Endothelial cell of umbilical vein (primary cell): ENCODE measurements around the gene SDHB. TPM values are rescaled to one million over a fixed set of nuclear protein-coding genes. Genes with fewer than 3 reads are reported as not detected.

Experiments
- BruUV-seq: library from RNA; stranded (reverse); fragments of 400-500 nt; replicated peaks from 2 replicates; lab custom pipeline; 2021; lab: Mats Ljungman, UMichigan
- CTCF ChIA-PET: fragments of 300-600, 350-600 bp; sonication (Branson Sonifier 250); formaldehyde crosslinking; loops from one replicate; lab custom pipeline; 2021; ENCODE audit warnings: antibody characterized with exemption, inconsistent platforms; lab: Charles Lee
- POLR2A ChIA-PET: fragments of 300-600, 350-600 bp; sonication (Branson Sonifier 250); formaldehyde crosslinking; loops from one replicate; lab custom pipeline; 2021; ENCODE audit warnings: antibody characterized with exemption, inconsistent platforms; lab: Charles Lee
- DNase-seq: peaks from one replicate; pipeline ENCODE4 v3.0.0-alpha.2; 2011; ENCODE audit warnings: low read depth, low spot score
- FAIRE-seq: peaks from 2 replicates; lab custom pipeline; 2011; peaks lifted over from hg19 to GRCh38; lab: Jason Lieb, UNC
- H2AFZ ChIP-seq: 2 replicates; pipeline ENCODE4 v1.6.0; 2012; ENCODE audit warnings: low read depth, low read length, control low read depth, inconsistent platforms
- H3K27ac ChIP-seq: 2 replicates; pipeline ENCODE4 v1.5.1; 2011; ENCODE audit warnings: low read depth, mild to moderate bottlenecking, control low read depth, low read length, moderate library complexity; ENCODE audit not compliant: insufficient read depth
- H3K27me3 ChIP-seq, 2 experiments: 2 replicates each; pipeline versions ENCODE4 v1.6.0 to v1.6.1; 2011; ENCODE audit warnings: low read length in 2 of 2, mixed read lengths in 1 of 2; ENCODE audit not compliant: control insufficient read depth in 2 of 2, insufficient read depth in 2 of 2
- H3K36me3 ChIP-seq, 2 experiments: 2 replicates in 1 of 2; 3 replicates in 1 of 2; pipeline ENCODE4 v1.5.1; 2011; ENCODE audit warnings: low read length in 2 of 2, mild to moderate bottlenecking in 1 of 2, moderate library complexity in 1 of 2; ENCODE audit not compliant: control insufficient read depth in 2 of 2, insufficient read depth in 2 of 2; ENCODE audit errors: extremely low read depth in 1 of 2
- H3K4me1 ChIP-seq: 3 replicates; pipeline ENCODE4 v1.5.1; 2011; ENCODE audit warnings: mild to moderate bottlenecking, low read length; ENCODE audit not compliant: control insufficient read depth, insufficient read depth; ENCODE audit errors: extremely low read depth
- H3K4me2 ChIP-seq: 2 replicates; pipeline ENCODE4 v1.6.1; 2011; ENCODE audit warnings: low read length, control low read depth, mixed read lengths; ENCODE audit not compliant: insufficient read depth
- H3K4me3 ChIP-seq, 3 experiments: fragments of 200-600 bp in 1 of 3; sonication (generic), shearing (Covaris generic) in 1 of 3; replicated peaks in 1 of 3; 2 replicates each; pipeline ENCODE4 v1.5.1; 2011 to 2016; ENCODE audit warnings: control low read depth in 3 of 3, low read length in 3 of 3, mild to moderate bottlenecking in 2 of 3, inconsistent platforms in 1 of 3, low read depth in 1 of 3, moderate library complexity in 1 of 3; ENCODE audit not compliant: insufficient read depth in 1 of 3
- H3K79me2 ChIP-seq: 2 replicates; pipeline ENCODE4 v1.6.0; 2012; ENCODE audit warnings: low read length, inconsistent platforms; ENCODE audit not compliant: control insufficient read depth, insufficient read depth
- H3K9ac ChIP-seq: replicated peaks from 2 replicates; pipeline ENCODE3; 2011; ENCODE audit warnings: low read length, control low read depth; ENCODE audit not compliant: insufficient read depth; ENCODE audit errors: extremely low read depth
- H3K9me1 ChIP-seq: replicated peaks from 3 replicates; pipeline ENCODE4 v1.6.0; 2011; ENCODE audit warnings: mild to moderate bottlenecking, low read length; ENCODE audit not compliant: control insufficient read depth, insufficient read depth; ENCODE audit errors: extremely low read depth
- H3K9me3 ChIP-seq: replicated peaks from 2 replicates; pipeline ENCODE4 v1.5.1; 2012; ENCODE audit warnings: low read length, inconsistent platforms; ENCODE audit not compliant: control insufficient read depth, insufficient read depth
- H4K20me1 ChIP-seq: replicated peaks from 2 replicates; pipeline ENCODE3; 2011; ENCODE audit warnings: mild to moderate bottlenecking, low read length; ENCODE audit not compliant: control insufficient read depth, insufficient read depth; ENCODE audit errors: extremely low read depth
- EZH2 ChIP-seq: IDR thresholded peaks from 2 replicates; pipeline ENCODE4 v1.6.1; 2012; ENCODE audit warnings: borderline replicate concordance, low read depth, mild to moderate bottlenecking, moderate library complexity, low read length, inconsistent platforms; ENCODE audit not compliant: severe bottlenecking
- FOS ChIP-seq: IDR thresholded peaks from 2 replicates; pipeline ENCODE4 v1.6.1; 2011; ENCODE audit warnings: mild to moderate bottlenecking, low read length, moderate library complexity, borderline replicate concordance; ENCODE audit not compliant: insufficient read depth
- GATA2 ChIP-seq: IDR thresholded peaks from 2 replicates; pipeline ENCODE4 v1.7.0; 2011; ENCODE audit warnings: low read depth, mild to moderate bottlenecking, moderate library complexity, mixed read lengths, low read length; ENCODE audit not compliant: insufficient read length, insufficient read depth
- JUN ChIP-seq: IDR thresholded peaks from 2 replicates; pipeline ENCODE4 v1.6.1; 2011; ENCODE audit warnings: borderline replicate concordance, low read depth; ENCODE audit not compliant: insufficient read length, insufficient read depth
- MYC ChIP-seq: IDR thresholded peaks from one replicate; pipeline ENCODE4 v1.6.1; 2011; ENCODE audit warnings: mild to moderate bottlenecking, low read depth, low read length
- POLR2A ChIP-seq: IDR thresholded peaks from 2 replicates; pipeline ENCODE4 v1.6.1; 2012; ENCODE audit warnings: low read depth, mild to moderate bottlenecking, control low read depth, low read length
- POLR2AphosphoS5 ChIP-seq: IDR thresholded peaks from 2 replicates; pipeline ENCODE4 v1.6.1; 2012; ENCODE audit warnings: low read depth, mild to moderate bottlenecking, control low read depth, low read length, moderate library complexity; ENCODE audit not compliant: insufficient read depth
- dilution Hi-C: fragments of 300-500 bp; cut with MboI; formaldehyde crosslinking; loops from one replicate; pipeline ENCODE4 v1.15.0; 2019; ENCODE audit warnings: low sequenced_read_pairs; ENCODE audit not compliant: extremely low pct_ligation_motif_present
- intact Hi-C: fragments of 100-400 bp; cut with micrococcal nuclease; formaldehyde crosslinking; loops from one replicate; pipeline ENCODE4 v1.10.0; 2022
- polyA plus RNA-seq, 4 experiments: library from polyadenylated mRNA; depleted of rRNA in 3 of 4; stranded (reverse) in 3 of 4; unstranded in 1 of 4; fragments of >200 nt; gene quantifications; 2 replicates each; pipeline versions ENCODE4 v1.2.1 to v1.2.3, GENCODE V29; 2011 to 2012; ENCODE audit warnings: missing spikeins in 1 of 4
- total RNA-seq: library from RNA; stranded (reverse); gene quantifications from 2 replicates; pipeline ENCODE4 v1.2.3, GENCODE V29; 2021
- TF ChIP-seq, protein P1 (sequence below), 2 donors: IDR thresholded peaks; 1 replicate in 1 of 2; 2 replicates in 1 of 2; pipeline ENCODE4 v1.5.1; 2011; ENCODE audit warnings: low read length in 2 of 2, mild to moderate bottlenecking in 2 of 2, moderate library complexity in 2 of 2, control low read depth in 1 of 2, inconsistent platforms in 1 of 2, low read depth in 1 of 2; ENCODE audit not compliant: insufficient read depth in 1 of 2; ENCODE audit errors: extremely low read depth in 1 of 2
- TF ChIP-seq, protein P2 (sequence below): IDR thresholded peaks from 2 replicates; pipeline ENCODE4 v1.6.1; 2011; ENCODE audit not compliant: insufficient read depth, insufficient read length

Gene SDHB
- total and polyA plus RNA-seq, 2 donors (not counting 3 experiments of a cell fraction or from before 2014, with no cell fraction given), result 96.2 to 98.1 TPM

DNA sequence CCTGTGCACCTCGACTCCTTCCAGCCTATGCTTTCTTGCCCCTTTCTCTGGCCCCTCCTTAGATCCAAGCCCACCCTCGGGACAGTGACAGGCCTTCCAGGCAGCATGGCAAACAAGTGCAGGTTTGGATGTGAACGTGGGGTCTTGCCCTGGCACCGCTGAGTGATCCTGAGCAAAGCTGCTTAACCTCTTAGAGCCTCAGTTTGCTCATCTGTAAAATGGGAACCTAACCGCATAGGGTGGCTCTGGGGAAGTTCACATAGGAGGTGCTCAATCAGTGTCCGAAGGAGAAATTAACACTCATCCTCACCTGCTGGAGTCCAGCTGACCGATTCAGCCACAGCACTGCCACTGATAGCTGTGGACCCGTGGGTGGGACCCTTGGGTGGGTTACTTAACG lies 80.6 kb downstream of the SDHB start:
- intact Hi-C loops, result no loop called here
- ChIA-PET POLR2A (no interaction called here), CTCF (no interaction called here)
- Histone ChIP-seq H3K9me1 (no peaks in the 10 kb centered on the region), H4K20me1 (no peaks in the 10 kb centered on the region), H3K27me3 (no peaks in the 10 kb centered on the region), H3K9me3 (no peaks in the 10 kb centered on the region), H3K4me2 (no peak overlapping the region), H3K4me3 (no peak overlapping the region), H3K9ac (no peak overlapping the region), H3K79me2 (no peaks in the 10 kb centered on the region), H3K27ac (no peak overlapping the region), H3K36me3 (peaks cover 0 to 25% of the 10 kb centered on the region in 2 experiments), H3K4me1 (no peaks in the 10 kb centered on the region), H2AFZ (no peak overlapping the region)
- TF ChIP-seq FOS (no peak), JUN (no peak), MYC (no peak), POLR2A (no peak)
- no TSS peak for BruUV-seq
- DNase-seq (no peak), FAIRE-seq (no peak)
- dilution Hi-C loops, result no loop called here

DNA sequence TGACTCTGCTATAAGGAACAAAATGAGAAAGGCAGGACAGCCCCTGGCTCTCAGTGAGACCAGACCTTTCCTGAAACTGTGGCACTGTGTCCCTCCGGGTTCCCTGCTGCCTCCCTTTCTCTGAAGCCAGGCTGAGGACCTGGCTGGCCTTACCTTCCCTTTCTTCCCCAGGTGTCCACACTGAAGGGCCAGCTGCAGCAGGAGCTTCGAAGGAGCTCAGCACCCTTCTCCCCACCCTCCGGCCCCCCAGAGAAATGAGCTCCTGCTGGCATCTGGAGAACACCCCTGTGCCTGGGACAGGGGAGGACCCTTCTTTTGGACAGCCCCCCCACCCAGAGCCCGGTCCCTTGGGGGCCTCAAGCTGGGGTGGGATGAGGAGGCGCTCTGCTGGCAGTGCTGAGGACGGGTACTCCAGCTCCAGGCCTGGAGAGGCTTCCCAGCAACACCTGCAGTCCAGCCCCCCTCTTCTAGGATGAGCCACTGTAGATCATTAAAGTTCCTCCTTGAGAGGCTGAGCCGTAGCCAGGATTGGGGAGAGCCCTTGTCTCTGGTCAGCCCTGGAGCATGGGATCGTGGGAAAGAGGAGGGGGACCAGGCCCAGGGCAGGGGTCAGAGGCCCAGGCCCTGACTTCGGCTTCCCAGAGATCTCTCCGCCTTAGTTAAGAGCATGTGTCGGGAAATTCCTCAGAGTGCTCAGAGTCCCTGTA lies 81.5 kb downstream of the SDHB start:
- no peaks in the 10 kb centered on the region for H3K9me3 ChIP-seq
- H3K27ac ChIP-seq, result no peak overlapping the region
- ChIA-PET CTCF (interaction anchor here (0.6 to 1.1 kb wide), 2 partner anchors 12 kb away, joined by 3 to 4 read pairs; no protein-coding TSS in a partner anchor), POLR2A (no interaction called here)
- dilution Hi-C loops (no loop called here), intact Hi-C loops (no loop called here)
- H2AFZ ChIP-seq, result no peak overlapping the region
- H3K9ac ChIP-seq, result no peak overlapping the region
- H3K4me2 ChIP-seq, result no peak overlapping the region
- no peaks in the 10 kb centered on the region for H3K9me1 ChIP-seq
- peaks cover 5% of the 10 kb centered on the region for H3K4me1 ChIP-seq
- no peaks in the 10 kb centered on the region for H3K27me3 ChIP-seq
- FAIRE-seq, result no peak
- H3K79me2 ChIP-seq, result no peaks in the 10 kb centered on the region
- TSS peak; percentile 88 for BruUV-seq
- no peak for DNase-seq
- peaks cover 0 to 21% of the 10 kb centered on the region in 2 experiments for H3K36me3 ChIP-seq
- H4K20me1 ChIP-seq, result no peaks in the 10 kb centered on the region
- no peak overlapping the region for H3K4me3 ChIP-seq
- no peak for TF ChIP-seq JUN
- TF ChIP-seq MYC, result no peak
- TF ChIP-seq, protein P1, sequence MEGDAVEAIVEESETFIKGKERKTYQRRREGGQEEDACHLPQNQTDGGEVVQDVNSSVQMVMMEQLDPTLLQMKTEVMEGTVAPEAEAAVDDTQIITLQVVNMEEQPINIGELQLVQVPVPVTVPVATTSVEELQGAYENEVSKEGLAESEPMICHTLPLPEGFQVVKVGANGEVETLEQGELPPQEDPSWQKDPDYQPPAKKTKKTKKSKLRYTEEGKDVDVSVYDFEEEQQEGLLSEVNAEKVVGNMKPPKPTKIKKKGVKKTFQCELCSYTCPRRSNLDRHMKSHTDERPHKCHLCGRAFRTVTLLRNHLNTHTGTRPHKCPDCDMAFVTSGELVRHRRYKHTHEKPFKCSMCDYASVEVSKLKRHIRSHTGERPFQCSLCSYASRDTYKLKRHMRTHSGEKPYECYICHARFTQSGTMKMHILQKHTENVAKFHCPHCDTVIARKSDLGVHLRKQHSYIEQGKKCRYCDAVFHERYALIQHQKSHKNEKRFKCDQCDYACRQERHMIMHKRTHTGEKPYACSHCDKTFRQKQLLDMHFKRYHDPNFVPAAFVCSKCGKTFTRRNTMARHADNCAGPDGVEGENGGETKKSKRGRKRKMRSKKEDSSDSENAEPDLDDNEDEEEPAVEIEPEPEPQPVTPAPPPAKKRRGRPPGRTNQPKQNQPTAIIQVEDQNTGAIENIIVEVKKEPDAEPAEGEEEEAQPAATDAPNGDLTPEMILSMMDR (IDR thresholded peaks at IDR 0.05; ENCODE audit: extremely low read depth in 1 of 2, insufficient read depth in 1 of 2, low read depth in 1 of 2, low read length in 2 of 2), result no peak
- TF ChIP-seq, protein P2, sequence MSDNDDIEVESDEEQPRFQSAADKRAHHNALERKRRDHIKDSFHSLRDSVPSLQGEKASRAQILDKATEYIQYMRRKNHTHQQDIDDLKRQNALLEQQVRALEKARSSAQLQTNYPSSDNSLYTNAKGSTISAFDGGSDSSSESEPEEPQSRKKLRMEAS, result no peak
- no peak for TF ChIP-seq POLR2A
- TF ChIP-seq EZH2, result no peak
- no peak for TF ChIP-seq FOS
- TF ChIP-seq POLR2AphosphoS5, result no peak
- no peak for TF ChIP-seq GATA2
